K562 (cell line): ENCODE data around the gene BANP.

ENCODE experiments used
- BCOR ChIP-seq: fragments of 450-650 bp; IDR thresholded peaks from 2 replicates; pipeline ENCODE4 v1.6.1; 2016
- CC2D1A ChIP-seq: fragments of 450-650 bp; IDR thresholded peaks from 2 replicates; pipeline ENCODE4 v1.6.1; 2017; ENCODE audit warnings: mild to moderate bottlenecking
- FOSL1 ChIP-seq: fragments of 200-800 bp; sonication (Bioruptor generic); conservative IDR thresholded peaks from 2 replicates; pipeline ENCODE4 v1.6.1; 2016; ENCODE audit warnings: missing genetic modification characterization, missing compliant biosample characterization
- HLTF ChIP-seq: fragments of 450-650 bp; IDR thresholded peaks from 2 replicates; pipeline ENCODE4 v1.6.1; 2016
- JUN ChIP-seq, 2 experiments: sonication (generic) in 1 of 2; formaldehyde crosslinking in 1 of 2; IDR thresholded peaks; 2 replicates each; pipeline versions ENCODE4 v1.6.1 to v1.8.0; 2012 to 2022; ENCODE audit warnings: borderline replicate concordance in 2 of 2, mild to moderate bottlenecking in 2 of 2, improper control_type of control experiment in 1 of 2, low read depth in 1 of 2, low read length in 1 of 2, missing genetic modification reagents in 1 of 2
- RAD21 ChIP-seq, 2 experiments: fragments of 250-450 bp in 1 of 2; fragments of 450-650 bp in 1 of 2; sonication (Bioruptor Pico) in 1 of 2; formaldehyde crosslinking in 1 of 2; IDR thresholded peaks in 1 of 2; conservative IDR thresholded peaks in 1 of 2; 2 replicates each; pipeline versions ENCODE4 v1.4.0 to v1.8.0; 2020 to 2022; ENCODE audit warnings: mild to moderate bottlenecking in 2 of 2, moderate library complexity in 1 of 2
- RFX5 ChIP-seq: IDR thresholded peaks from 2 replicates; pipeline ENCODE4 v1.6.1; 2011; ENCODE audit warnings: low read depth, mild to moderate bottlenecking, improper control_type of control experiment, low read length
- SIN3A ChIP-seq, 2 experiments: fragments of 150-350 bp in 1 of 2; IDR thresholded peaks; 2 replicates each; pipeline ENCODE4 v1.6.1; 2011 to 2016; ENCODE audit warnings: borderline replicate concordance in 2 of 2, low read depth in 2 of 2, low read length in 2 of 2, mild to moderate bottlenecking in 2 of 2, moderate library complexity in 2 of 2; ENCODE audit not compliant: control insufficient read depth in 1 of 2

DNA sequence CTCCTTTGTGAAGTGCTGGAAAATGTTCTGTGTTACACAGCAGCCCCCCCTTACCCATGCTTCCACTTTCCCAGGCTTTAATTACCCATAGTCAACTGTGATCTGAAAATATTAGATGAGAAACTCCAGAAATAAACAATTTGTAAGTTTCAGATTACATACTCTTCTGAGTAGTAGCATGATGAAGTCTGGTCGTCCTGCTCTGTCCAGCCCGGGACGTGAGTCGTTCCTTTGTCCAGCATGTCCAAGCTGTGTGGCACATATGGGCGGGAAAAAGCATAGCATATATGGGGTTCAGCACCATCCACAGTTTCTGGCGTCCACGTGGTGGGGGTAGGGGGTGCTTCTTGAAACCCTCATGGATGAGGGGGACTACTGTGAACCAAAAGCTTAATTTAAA lies 83.5 kb downstream of the BANP start:
- TF ChIP-seq HLTF (no peak), FOSL1 (tag) (no peak), BCOR (no peak), SIN3A (IDR thresholded peaks at IDR 0.05; ENCODE audit: borderline replicate concordance in 2 of 2, control insufficient read depth in 1 of 2, low read depth in 2 of 2, low read length in 2 of 2) (no peak), CC2D1A (no peak), JUN (IDR thresholded peaks at IDR 0.05; ENCODE audit: borderline replicate concordance, low read depth, low read length) (no peak), JUN (CRISPR knock-in tag; IDR thresholded peaks at IDR 0.05; ENCODE audit: borderline replicate concordance) (no peak), RAD21 (CRISPR knock-in tag; conservative IDR thresholded peaks at IDR 0.05 in 1 of 2, IDR thresholded peaks at IDR 0.05 in 1 of 2) (no peak), RFX5 (no peak)
